GM18517 (cell line): ENCODE results near the gene DOCK3.
"Not testable (repeated sequence)": the region's sequence is repeated elsewhere in the genome, so short reads cannot be mapped to it uniquely, and the experiment has no call there.

Source experiments
- ATAC-seq: cut with Tn5 transposase; IDR thresholded peaks from one replicate; pipeline ENCODE4 v1.9.1; 2021; ENCODE audit warnings: mild to moderate bottlenecking, moderate library complexity; ENCODE audit not compliant: unreplicated experiment

The DOCK3 gene

DNA sequence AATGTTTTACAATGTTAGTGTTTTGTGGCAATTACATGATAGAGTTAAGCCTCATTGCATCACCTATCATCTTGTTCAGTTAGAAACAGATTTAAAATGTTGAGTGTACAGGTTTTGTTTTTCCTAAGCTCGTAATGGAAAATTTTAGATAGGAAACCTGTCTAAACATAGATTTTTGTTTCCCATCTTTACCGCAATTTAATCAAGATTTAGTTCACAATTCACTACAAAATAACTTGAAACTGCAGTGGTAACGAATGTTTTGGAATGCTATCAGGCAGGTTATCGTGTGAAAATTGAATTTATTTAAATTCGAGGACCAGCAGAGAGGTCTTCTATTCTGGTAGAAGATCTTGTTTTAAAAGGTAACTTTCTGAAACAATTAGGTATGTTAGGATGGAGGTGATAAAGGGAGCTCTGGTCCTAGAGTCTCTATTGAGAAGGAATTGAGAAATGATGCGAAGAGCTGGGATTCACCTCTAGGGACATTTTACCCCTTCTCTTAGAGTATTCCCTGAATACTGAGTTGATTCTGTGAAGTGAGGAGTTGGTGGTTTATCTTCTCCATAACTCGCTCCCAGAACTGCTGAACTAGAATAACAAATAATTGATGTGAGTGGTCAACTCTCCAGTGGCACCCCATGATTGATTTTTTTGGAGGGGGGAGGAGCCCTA lies 1.4 kb downstream of the DOCK3 start:
- no peak for ATAC-seq

DNA sequence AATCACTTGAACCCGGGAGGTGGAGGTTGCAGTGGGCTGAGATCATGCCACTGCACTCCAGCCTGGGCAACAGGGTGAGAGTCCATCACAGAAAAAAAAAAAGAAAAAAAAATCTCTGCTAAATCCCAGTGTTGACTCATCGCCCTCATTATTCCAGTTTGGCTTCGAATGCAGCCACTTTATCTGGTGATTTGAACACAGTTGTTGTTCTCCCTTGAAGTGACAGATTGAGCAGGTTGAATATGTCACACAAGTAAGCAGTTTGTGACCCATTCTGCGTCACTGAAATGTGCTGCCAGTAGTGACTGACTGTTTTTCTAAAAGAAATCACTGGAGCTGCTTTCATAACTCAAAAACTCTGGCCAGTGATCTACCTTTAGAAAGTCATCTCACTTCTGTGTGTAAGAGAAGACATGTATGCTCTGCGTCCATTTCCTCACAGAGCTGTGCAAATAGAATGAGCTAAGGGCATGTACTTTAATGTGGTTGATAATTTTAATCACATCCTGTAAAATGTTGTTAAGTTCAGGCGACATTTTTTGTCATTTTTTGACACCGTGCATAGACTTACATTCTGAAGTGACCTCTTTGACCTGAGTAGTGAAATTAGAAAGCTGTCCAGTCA lies 12.5 kb downstream of the DOCK3 start:
- no peak for ATAC-seq

DNA sequence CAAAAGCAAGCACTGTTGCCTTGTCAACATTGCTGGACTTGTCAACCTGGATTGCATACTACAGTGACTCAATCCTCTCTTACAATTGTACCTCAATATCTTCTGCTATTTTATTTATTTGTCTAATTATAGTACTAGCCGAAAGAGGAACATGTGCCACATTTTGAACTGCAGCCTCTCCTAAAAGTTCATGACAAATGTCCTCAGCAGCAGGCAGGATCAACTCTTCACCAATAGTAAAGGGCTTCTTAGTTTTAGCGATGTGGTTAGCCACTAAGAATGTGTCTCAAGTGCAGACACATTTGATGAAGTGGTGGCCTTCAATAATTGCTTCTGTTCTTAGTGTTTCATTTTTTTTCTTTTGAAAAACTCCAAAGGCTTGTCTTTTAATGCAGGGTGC lies 13.2 kb downstream of the DOCK3 start:
- ATAC-seq, result no peak

DNA sequence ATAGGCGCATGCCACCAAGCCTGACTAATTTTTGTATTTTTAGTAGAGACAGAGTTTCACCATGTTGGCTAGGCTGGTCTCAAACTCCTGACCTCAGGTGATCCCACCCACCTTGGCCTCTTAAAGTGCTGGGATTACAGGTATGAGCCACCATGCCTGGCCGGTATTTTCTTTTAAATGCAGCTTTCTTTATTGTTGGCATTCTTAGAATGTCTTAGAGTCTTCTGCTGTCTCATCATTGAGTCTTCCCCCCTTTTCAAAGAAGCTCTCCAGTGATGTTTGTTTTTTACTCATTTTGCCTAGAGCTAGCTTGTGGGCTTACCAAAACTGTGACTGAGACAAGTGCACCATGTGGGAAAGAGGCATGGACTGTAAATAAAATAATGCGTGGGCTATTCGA lies 13.9 kb downstream of the DOCK3 start:
- ATAC-seq, result not testable (repeated sequence)

DNA sequence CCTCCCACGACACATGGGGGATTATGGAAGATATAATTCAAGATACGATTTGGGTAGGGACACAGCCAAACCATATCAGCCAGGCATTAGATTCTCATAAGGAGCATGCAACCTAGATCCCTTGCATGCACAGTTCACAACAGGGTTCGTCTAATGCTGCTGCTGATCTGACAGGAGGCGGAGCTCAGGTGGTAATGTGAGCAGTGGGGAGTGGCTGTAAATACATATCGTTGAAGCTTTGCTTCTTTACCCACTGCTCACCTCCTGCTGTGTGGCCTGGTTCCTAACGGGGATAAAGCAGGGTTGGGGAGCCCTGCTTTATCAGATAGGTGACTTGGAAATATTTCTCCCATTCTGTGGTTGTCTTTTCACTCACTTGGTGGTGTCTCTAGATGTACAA lies 14.8 kb downstream of the DOCK3 start:
- ATAC-seq, result no peak

DNA sequence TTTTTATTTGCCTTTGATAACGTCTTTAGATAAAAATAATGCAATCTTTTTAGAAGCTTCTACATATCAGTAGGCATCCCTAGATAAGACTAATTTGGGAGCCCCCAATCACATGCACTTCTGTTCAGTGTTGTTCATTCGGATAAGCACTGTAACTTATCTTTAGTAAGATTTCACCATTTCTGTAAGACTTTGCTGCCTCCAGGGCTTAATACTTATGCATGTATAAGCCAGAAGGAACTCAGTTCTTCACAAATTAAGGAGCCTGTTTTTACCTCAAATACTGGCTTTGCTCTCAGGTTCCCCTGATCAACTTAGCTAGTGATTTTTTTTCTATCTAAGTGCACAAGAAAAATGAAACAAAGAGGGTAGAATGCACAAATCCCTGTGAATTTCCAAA lies 20.3 kb downstream of the DOCK3 start:
- ATAC-seq, result no peak

DNA sequence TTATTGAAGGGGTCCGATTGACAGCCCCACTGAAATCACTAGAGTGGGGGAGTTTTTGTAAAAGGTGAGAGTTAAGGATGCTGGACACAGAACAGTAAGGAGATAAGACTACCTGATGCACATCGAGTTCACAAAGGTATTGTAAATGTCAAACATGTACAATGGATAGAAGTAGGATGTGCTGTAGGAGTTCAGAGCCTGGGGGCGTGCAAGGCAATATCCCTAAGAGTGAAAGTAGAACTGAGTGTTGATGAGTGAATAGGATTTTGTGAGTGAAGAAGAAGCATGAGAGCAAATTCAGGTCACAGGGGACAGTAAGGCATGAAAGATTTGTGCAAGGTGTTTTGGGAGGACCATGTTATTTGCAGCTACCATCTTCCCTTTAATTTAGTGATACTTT lies 21.5 kb downstream of the DOCK3 start:
- ATAC-seq, result no peak

DNA sequence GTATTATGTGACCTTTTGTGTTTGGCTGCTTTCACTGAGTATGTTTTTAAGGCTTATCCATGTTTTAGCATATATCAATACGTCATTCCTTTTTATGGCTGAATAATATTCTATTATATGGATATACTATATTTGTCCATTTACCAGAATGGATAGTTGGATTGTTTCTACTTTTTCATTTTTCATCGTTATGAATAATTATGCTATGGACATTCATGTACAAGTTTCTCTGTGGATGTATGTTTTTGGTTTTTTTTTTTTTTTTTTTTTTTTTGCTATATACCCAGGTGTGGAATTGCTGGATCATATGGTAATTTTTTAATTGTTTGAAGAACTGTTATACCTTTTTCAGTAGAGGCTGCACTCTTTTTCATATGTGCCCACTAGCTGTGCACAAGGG lies 23.5 kb downstream of the DOCK3 start:
- no peak for ATAC-seq

DNA sequence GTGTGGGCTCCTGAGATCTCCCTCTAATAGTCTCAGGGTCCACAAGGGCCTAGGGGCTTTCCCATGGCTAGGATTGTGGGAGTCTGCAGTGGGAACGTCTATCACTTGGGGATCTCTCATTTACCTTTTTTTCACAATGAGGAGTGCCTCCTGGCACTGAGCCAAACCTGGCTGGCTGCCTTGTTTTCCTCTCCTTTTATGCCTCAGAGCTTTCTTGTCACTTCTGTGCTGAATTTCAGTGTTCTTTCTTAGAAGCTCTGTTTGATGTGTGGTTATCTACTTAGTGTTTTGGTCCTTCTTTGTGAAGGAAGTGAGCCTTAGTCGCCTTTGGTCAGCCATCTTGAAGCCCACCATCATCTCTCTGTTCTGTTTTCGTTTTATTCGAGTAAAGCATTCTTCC lies 33.9 kb downstream of the DOCK3 start:
- ATAC-seq, result no peak

DNA sequence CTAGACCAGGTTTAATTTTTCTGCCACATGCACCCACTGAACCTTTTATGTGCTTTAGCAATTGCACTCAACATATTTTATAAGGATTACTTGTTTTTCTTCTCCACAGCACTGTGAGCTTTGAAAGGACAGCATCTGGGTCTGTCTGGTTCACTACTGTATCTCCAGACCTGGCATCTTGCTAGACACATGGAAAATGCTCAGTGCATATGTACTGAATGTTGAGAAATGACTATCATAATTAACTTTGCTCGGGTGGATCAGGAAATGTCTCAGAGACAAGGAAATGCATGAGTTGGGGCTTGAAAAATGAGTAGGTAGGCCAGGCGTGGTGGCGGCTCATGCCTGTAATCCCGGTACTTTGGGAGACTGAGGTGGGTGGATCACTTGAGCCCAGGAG lies 40.2 kb downstream of the DOCK3 start:
- ATAC-seq, result no peak

DNA sequence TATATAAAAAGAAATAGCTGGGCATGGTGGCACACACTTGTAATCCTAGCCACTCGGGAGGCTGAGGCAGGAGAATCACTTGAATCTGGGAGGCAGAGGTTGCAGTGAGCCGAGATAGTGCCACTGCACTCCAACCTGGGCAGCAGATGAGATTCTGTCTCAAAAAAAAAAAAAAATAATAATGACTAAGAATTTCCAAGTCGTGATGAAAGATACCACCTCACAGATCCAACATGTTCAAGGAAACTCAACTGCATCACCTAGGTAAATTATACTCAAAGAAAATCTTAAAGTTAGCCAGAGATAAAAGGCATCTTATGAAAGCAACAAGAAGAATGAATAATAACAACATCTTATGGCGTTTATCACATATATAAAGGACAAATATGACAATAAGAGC lies 50.1 kb downstream of the DOCK3 start:
- no peak for ATAC-seq

DNA sequence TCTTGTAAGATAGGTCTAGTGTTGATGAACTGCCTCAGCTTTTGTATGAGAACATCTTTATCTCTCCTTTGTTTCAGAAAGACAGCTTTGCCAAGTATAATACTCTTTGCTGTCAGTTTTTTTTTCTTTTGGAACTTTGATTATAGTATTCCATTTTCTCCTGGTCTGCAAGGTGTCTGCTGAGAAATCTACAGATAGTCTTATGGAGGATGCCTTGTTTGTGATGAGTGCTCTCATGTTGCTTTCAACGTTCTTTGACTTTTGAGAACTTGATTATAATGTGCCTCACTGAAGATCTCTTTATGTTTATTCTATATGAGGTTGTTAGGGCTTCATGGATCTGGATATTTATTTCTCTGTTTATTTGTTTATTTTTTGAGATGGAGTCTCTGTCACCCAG lies 60.3 kb downstream of the DOCK3 start:
- no peak for ATAC-seq

DNA sequence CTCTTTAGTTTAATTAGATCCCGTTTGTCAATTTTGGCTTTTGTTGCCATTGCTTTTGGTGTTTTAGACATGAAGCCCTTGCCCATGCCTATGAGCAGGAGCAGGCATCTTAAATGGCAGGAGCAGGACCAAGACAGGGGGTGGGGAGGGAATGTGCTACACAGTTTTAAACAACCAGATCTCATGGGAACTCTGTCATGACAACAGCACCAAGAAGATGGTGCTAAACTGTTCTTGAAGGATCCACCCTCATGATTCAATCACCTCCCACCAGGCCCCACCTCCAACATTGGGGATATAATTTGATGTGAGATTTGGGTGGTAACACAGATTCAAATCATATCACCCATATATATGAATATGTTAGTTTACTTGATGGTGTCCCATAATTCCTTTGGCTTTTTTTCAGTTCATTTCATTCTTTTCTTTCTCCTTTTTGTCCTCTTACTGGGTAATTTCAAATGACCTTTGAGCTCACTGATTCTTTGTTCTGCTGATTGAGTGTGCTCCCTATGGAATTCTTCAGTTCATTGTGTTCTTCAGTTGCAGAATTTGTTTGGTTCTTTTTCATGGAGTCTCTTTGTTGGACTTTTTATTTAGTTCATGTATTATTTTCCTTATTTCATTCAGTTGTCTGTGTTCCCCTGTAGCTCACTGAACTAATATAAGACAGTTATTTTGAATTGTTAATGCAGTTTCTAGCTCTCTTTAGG lies 62.6 kb downstream of the DOCK3 start:
- ATAC-seq, result no peak

DNA sequence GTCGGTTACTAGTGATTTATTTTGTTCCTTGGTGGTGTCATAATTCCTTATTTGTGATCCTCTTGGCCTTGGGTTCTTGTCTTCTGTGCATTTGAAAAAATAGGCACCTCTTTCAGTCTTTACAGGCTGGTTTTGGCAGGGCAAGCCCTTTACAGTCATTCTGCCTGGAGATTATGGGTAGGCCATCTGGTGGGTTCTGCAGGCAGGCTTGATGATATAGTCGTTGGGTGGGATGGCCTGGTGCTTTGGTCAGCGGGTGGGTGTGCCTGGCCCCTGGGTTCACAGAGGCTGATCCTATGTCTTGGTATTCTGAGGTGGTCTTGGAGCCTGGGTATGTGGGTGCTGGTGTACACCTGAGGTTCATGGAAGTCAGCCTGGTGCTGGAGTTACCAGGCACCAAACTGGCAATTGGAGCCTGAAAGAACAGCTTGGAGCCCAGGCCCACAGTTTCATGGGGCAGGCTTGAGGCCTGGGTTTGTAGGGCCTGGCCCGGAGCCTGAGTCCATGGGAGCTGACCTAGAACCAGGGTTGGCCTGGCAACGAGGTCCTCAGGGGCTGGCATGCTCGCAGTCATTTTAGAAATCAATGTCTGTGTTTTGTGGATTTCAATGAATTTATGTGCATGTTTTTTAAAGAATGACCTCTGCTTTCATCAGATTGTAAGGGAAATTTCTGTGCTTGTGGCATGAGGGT lies 63.3 kb downstream of the DOCK3 start:
- ATAC-seq, result no peak

DNA sequence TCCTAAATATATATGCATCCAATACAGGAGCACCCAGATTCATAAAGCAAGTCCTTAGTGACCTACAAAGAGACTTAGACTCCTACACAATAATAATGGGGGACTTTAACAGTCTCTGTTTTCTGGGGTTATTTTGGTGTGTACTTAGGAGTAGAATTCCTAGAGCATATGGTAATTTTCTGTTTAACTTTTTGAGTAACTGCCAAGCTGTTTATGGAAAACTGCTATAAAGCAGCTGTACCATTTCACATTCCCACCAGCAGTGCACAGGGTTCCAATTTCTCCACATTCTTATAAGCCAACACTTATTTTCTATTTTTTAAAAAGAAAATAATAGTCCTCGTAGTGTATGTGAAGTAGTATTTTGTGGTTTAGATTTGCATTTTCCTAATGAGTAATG lies 68.9 kb downstream of the DOCK3 start:
- no peak for ATAC-seq

DNA sequence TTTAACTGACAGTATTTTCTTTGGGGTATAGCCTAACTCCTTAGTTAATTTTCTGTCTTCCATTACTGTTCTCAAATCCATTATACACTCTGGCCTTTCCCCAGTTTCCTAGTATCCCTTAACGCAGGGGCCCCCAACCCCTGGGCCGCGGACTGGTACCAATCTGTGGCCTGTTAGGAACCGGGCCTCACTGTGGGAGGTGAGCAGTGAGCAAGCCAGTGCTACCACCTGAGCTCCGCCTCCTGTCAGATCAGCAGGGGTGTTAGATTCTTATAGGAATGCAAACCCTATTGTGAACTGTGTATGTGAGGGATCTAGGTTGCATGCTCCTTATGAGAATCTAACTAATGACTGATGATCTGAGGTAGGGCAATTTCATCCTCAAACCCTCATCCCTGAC lies 75.1 kb downstream of the DOCK3 start:
- ATAC-seq, result no peak

DNA sequence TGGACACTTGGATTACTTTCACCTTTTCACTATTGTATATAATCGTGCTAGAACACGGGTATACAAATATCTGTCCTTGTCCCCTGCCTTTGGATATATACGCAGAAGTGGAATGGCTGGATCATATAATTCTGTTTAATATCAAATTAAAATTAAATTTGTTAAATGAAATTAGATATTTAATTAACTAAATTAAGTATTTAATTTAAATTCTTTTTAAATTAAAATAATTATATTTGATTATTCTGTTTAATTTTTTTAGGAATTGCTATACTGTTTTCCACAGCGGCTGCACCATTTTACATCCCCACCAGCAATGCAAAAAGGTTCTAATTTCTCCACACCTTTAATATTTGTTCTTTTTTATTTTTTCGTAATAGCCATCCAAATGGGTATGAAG lies 84.3 kb downstream of the DOCK3 start:
- no peak for ATAC-seq

DNA sequence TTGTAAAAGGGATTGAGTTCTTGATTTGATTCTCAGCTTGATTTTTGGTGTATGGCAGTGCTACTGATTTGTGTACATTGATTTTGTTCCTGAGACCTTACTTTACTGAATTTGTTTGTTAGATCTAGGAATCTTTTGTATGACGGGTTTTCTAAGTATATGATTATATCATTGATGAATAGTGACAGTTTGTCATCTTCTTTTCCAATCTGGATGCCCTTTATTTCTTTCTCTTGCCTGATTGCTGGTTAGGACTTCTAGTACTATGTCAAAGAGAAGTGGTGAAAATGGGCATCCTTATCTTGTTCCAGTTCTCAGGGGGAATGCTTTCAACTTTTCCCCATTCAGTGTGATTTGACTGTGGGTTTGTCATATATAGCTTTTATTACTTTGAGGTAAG lies 103.0 kb downstream of the DOCK3 start:
- no peak for ATAC-seq

DNA sequence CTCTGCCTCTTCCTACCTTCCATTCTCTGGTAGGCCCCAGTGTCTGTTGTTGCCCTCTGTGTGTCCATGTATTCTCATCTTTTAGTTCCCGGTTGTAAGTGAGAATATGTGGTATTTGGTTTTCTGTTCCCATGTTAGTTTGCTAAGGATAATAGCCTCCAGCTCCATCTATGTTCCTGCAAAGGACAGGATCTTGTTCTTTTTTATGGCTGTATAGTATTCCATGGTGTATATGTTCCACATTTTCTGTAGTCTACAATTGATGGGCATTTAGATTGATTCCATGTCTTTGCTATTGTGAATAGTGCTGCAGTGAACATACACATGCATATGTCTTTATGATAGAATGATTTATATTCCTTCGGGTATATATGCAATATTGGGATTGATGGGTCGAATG lies 107.0 kb downstream of the DOCK3 start:
- ATAC-seq, result not testable (repeated sequence)

DNA sequence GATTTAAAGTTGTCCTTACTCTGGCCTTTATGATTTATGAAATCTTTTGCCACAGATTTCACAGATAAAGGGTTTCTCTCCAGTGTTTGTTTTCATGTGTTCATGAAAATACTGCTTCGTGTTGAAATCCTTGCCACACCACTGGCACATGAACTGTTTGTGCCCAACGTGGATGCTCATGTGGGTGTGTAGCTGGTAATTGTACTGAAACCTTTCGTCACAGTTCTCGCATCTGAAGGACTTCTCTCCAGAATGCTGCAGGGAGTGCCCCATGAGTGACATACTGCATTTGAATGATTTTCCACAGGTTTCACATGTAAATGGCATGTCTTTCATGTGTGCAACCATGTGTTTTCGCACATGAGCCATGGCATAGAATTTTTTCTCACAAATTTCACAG lies 111.9 kb downstream of the DOCK3 start:
- no peak for ATAC-seq

DNA sequence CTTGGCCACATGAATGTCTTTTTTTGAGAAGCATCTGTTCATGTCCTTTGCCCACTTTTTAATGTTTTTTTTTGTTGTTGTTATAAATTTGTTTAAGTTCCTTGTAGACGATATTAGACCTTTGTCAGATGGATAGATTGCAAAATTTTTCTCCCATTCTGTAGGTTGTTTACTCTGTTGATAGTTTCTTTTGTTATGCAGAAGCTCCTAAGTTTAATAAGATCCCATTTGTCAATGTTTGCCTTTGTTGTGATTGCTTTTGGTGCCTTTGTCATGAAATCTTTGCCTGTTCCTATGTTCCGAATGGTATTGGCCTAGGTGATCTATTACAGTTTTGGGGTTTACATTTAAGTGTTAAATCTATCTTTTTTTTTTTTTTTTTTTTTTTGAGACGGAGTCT lies 116.2 kb downstream of the DOCK3 start:
- not testable (repeated sequence) for ATAC-seq

DNA sequence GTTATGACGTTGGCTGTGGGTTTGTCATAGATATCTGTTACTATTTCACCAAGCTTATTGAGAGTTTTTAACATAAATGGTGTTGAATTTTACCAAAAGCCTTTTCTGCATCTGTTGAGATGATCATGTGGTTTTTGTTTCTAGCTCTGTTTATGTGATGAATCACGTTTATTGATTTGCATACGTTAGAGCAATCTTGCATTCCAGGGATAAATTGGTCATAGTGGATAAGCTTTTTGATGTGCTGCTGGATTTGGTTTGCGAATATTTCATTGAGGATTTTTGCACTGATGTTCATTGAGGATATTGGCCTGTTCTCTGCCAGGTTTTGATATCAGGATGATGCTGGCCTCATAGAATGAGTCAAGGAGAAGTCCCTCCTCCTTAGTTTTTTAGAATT lies 117.8 kb downstream of the DOCK3 start:
- ATAC-seq, result no peak
